Panc1 (cell line): ENCODE data around the gene PPP1R14B. TPM values are rescaled to one million over a fixed set of nuclear protein-coding genes. Genes with fewer than 3 reads are reported as not detected.

Experiments
- ATAC-seq: fragments of 200-7000 bp; cut with Tn5 transposase; 2 replicates; pipeline ENCODE4 v1.9.1; 2020; ENCODE audit warnings: mild to moderate bottlenecking, moderate library complexity
- BruUV-seq: library from RNA; stranded (reverse); fragments of 400-500 nt; replicated peaks from 2 replicates; lab custom pipeline; 2021; lab: Mats Ljungman, UMichigan
- CTCF ChIA-PET: fragments of 300-600 bp; sonication (Branson Sonifier 250); formaldehyde crosslinking; loops from one replicate; lab custom pipeline; 2022; ENCODE audit warnings: antibody characterized with exemption; lab: Charles Lee
- POLR2A ChIA-PET: fragments of 300-600 bp; sonication (Branson Sonifier 250); formaldehyde crosslinking; loops from one replicate; lab custom pipeline; 2022; ENCODE audit warnings: antibody characterized with exemption; lab: Charles Lee
- DNase-seq: peaks from one replicate; pipeline ENCODE4 v3.0.0-alpha.2; 2010; ENCODE audit warnings: low read depth, low spot score
- H3K27ac ChIP-seq: 2 replicates; pipeline ENCODE4 v1.5.1; 2011; ENCODE audit warnings: mild to moderate bottlenecking, low read length, inconsistent platforms
- H3K27me3 ChIP-seq: fragments of 200-500 bp; sonication (Bioruptor generic); 2 replicates; pipeline ENCODE4 v1.6.0; 2014; ENCODE audit warnings: low read length, inconsistent platforms; ENCODE audit not compliant: control insufficient read depth, insufficient read depth
- H3K36me3 ChIP-seq: fragments of 200-500 bp; sonication (Bioruptor generic); 2 replicates; pipeline ENCODE4 v1.5.1; 2014; ENCODE audit warnings: inconsistent platforms, mild to moderate bottlenecking, low read length, moderate library complexity; ENCODE audit not compliant: control insufficient read depth, insufficient read depth
- H3K4me1 ChIP-seq: 2 replicates; pipeline ENCODE4 v1.5.1; 2011; ENCODE audit warnings: inconsistent platforms, mild to moderate bottlenecking, low read length, moderate library complexity; ENCODE audit not compliant: control insufficient read depth, insufficient read depth
- H3K4me3 ChIP-seq, 2 experiments: 2 replicates each; pipeline ENCODE4 v1.5.1; 2011 to 2012; ENCODE audit warnings: low read depth in 2 of 2, low read length in 2 of 2, mild to moderate bottlenecking in 2 of 2, inconsistent platforms in 1 of 2, moderate library complexity in 1 of 2
- H3K9me3 ChIP-seq: fragments of 200-500 bp; sonication (Bioruptor generic); 2 replicates; pipeline ENCODE4 v1.5.1; 2014; ENCODE audit warnings: low read depth, mild to moderate bottlenecking, inconsistent platforms, low read length, moderate library complexity; ENCODE audit not compliant: control insufficient read depth, insufficient read depth
- CTCF ChIP-seq: fragments of 450-650 bp; IDR thresholded peaks from 2 replicates; pipeline ENCODE4 v1.5.1; 2017; ENCODE audit warnings: mild to moderate bottlenecking
- POLR2AphosphoS5 ChIP-seq: IDR thresholded peaks from 2 replicates; pipeline ENCODE4 v1.6.1; 2012; ENCODE audit warnings: mild to moderate bottlenecking, low read depth, low read length, moderate library complexity
- REST ChIP-seq, 2 experiments: IDR thresholded peaks; 2 replicates each; pipeline ENCODE4 v1.6.1; 2011 to 2012; ENCODE audit warnings: low read depth in 2 of 2, control low read depth in 1 of 2, low read length in 1 of 2, mild to moderate bottlenecking in 1 of 2, moderate library complexity in 1 of 2; ENCODE audit not compliant: insufficient read depth in 1 of 2
- SIN3A ChIP-seq: IDR thresholded peaks from 2 replicates; pipeline ENCODE4 v1.6.1; 2012; ENCODE audit warnings: low read depth, mild to moderate bottlenecking, low read length, moderate library complexity, borderline replicate concordance; ENCODE audit not compliant: insufficient read depth
- TCF7L2 ChIP-seq: IDR thresholded peaks from 2 replicates; pipeline ENCODE4 v1.6.1; 2011; ENCODE audit warnings: mild to moderate bottlenecking, low read depth, low read length, inconsistent platforms
- in situ Hi-C: cut with HindIII; loops from 2 replicates; pipeline ENCODE4 v1.10.0; 2016; ENCODE audit warnings: low sequenced_read_pairs, low pct_unique_long_range_greater_than_20kb
- intact Hi-C: fragments of 100-400 bp; cut with micrococcal nuclease; formaldehyde crosslinking; loops from one replicate; pipeline ENCODE4 v1.10.0; 2022; ENCODE audit not compliant: unreplicated experiment
- total RNA-seq: library from RNA; stranded (reverse); gene quantifications from one replicate; pipeline ENCODE4 v1.2.1, GENCODE V29; 2021; ENCODE audit not compliant: unreplicated experiment

Gene PPP1R14B
- total RNA-seq, 1 experiment from 2014 or later, result 261 TPM

GRCh38 chr11:64202992-64203391 lies 43.8 kb downstream of the PPP1R14B start:
- H3K27me3 ChIP-seq, result no peaks in the 10 kb centered on the region
- peaks cover 37% of the 10 kb centered on the region for H3K36me3 ChIP-seq
- no peak for ATAC-seq
- intact Hi-C loops, result no loop called here
- CTCF ChIA-PET, result no interaction called here
- no peak overlapping the region for H3K4me3 ChIP-seq
- in situ Hi-C loops, result no loop called here
- POLR2A ChIA-PET, result no interaction called here
- H3K27ac ChIP-seq, result no peak overlapping the region
- no peak for DNase-seq
- H3K4me1 ChIP-seq, result no peaks in the 10 kb centered on the region; the same call in 1 of the 2 replicates
- BruUV-seq, result no TSS peak
- no peaks in the 10 kb centered on the region for H3K9me3 ChIP-seq
- no peak for TF ChIP-seq CTCF
- no peak for TF ChIP-seq TCF7L2
- TF ChIP-seq POLR2AphosphoS5, result no peak
- no peak for TF ChIP-seq SIN3A
- TF ChIP-seq REST (IDR thresholded peaks at IDR 0.05; ENCODE audit: insufficient read depth in 1 of 2, low read depth in 2 of 2, low read length in 1 of 2), result no peak

GRCh38 chr11:64201543-64201942 lies 45.2 kb downstream of the PPP1R14B start:
- ChIA-PET POLR2A (no interaction called here), CTCF (interaction anchor here (0.6 kb wide), 1 partner anchor 366 kb away, joined by 6 read pairs; no protein-coding TSS in a partner anchor)
- no peak for ATAC-seq
- intact Hi-C loops (no loop called here), in situ Hi-C loops (no loop called here)
- Histone ChIP-seq H3K4me1 (no peaks in the 10 kb centered on the region), H3K27ac (no peak overlapping the region), H3K4me3 (no peak overlapping the region), H3K27me3 (no peaks in the 10 kb centered on the region), H3K9me3 (no peaks in the 10 kb centered on the region), H3K36me3 (peaks cover 43% of the 10 kb centered on the region)
- TF ChIP-seq TCF7L2 (no peak), SIN3A (no peak), POLR2AphosphoS5 (no peak), REST (IDR thresholded peaks at IDR 0.05; ENCODE audit: insufficient read depth in 1 of 2, low read depth in 2 of 2, low read length in 1 of 2) (no peak), CTCF (no peak)
- DNase-seq, result no peak
- no TSS peak for BruUV-seq
